HepG2 (cell line): Measurements from ENCODE around the gene TMEM125. TPM values are rescaled to one million over a fixed set of nuclear protein-coding genes. Genes with fewer than 3 reads are reported as not detected.

Source experiments
- ARHGAP35 ChIP-seq: sonication (generic); formaldehyde crosslinking; IDR thresholded peaks from 2 replicates; pipeline ENCODE4 v1.9.0; 2022; ENCODE audit warnings: mild to moderate bottlenecking, inconsistent platforms, moderate library complexity, missing genetic modification reagents, borderline replicate concordance
- ATRX ChIP-seq: sonication (generic); formaldehyde crosslinking; IDR thresholded peaks from 2 replicates; pipeline ENCODE4 v1.4.0; 2020; ENCODE audit warnings: missing genetic modification reagents, borderline replicate concordance
- ETV6 ChIP-seq: sonication (generic); formaldehyde crosslinking; conservative IDR thresholded peaks from 2 replicates; pipeline ENCODE4 v1.4.0; 2020; ENCODE audit warnings: missing genetic modification reagents
- NR2C2 ChIP-seq: sonication (generic); formaldehyde crosslinking; IDR thresholded peaks from 2 replicates; pipeline ENCODE4 v1.4.0; 2020; ENCODE audit warnings: missing genetic modification reagents, mild to moderate bottlenecking, moderate library complexity, borderline replicate concordance
- RCOR2 ChIP-seq: IDR thresholded peaks from 2 replicates; pipeline ENCODE4 v1.6.1; 2016; ENCODE audit warnings: missing biosample characterization, missing genetic modification reagents
- RNF2 ChIP-seq: fragments of 450-650 bp; conservative IDR thresholded peaks from 2 replicates; pipeline ENCODE4 v1.6.1; 2016; ENCODE audit warnings: low read depth
- YY1 ChIP-seq: IDR thresholded peaks from 2 replicates; pipeline ENCODE4 v1.6.1; 2011; ENCODE audit warnings: low read length, low read depth, moderate library complexity, mild to moderate bottlenecking; ENCODE audit not compliant: insufficient read depth, insufficient replicate concordance
- ZFAT ChIP-seq: sonication (generic); formaldehyde crosslinking; conservative IDR thresholded peaks from 2 replicates; pipeline ENCODE4 v1.8.1; 2023; ENCODE audit warnings: missing genetic modification reagents, inconsistent platforms
- ZNF101 ChIP-seq: sonication (generic); formaldehyde crosslinking; IDR thresholded peaks from 2 replicates; pipeline ENCODE4 v1.4.0; 2020; ENCODE audit warnings: mild to moderate bottlenecking, low read depth, missing genetic modification reagents, borderline replicate concordance
- ZNF17 ChIP-seq: sonication (generic); formaldehyde crosslinking; IDR thresholded peaks from 2 replicates; pipeline ENCODE4 v1.5.0; 2020; ENCODE audit warnings: mild to moderate bottlenecking, missing genetic modification reagents
- ZNF703 ChIP-seq: sonication (generic); formaldehyde crosslinking; IDR thresholded peaks from 2 replicates; pipeline ENCODE4 v1.5.1; 2020; ENCODE audit warnings: missing genetic modification reagents, mild to moderate bottlenecking, moderate library complexity, borderline replicate concordance
- ZNF83 ChIP-seq: sonication (generic); formaldehyde crosslinking; IDR thresholded peaks from 2 replicates; pipeline ENCODE4 v1.4.0; 2020; ENCODE audit warnings: missing genetic modification reagents, mild to moderate bottlenecking, borderline replicate concordance
- polyA plus RNA-seq, 8 experiments: library from polyadenylated mRNA; depleted of rRNA in 3 of 8; stranded (reverse) in 7 of 8; unstranded in 1 of 8; fragments of >200 nt; fragmentation: Illumina TruSeq in 4 of 8; extraction: Trizol in 4 of 8; gene quantifications; 2 replicates each; pipeline versions ENCODE4 v1.2.1 to v1.2.3, GENCODE V29; 2011 to 2016; ENCODE audit warnings: low read depth in 4 of 8, missing spikeins in 1 of 8, mixed read lengths in 1 of 8; ENCODE audit not compliant: insufficient read depth in 1 of 8
- total RNA-seq, 5 experiments: library from RNA; depleted of rRNA; stranded (reverse); fragments of >200 nt; fragmentation: Illumina TruSeq; extraction: Trizol; gene quantifications; 2 replicates each; pipeline ENCODE4 v1.2.3, GENCODE V29; 2016; ENCODE audit warnings: low read depth in 1 of 5
- TF ChIP-seq, protein P1 (sequence below): sonication (generic); formaldehyde crosslinking; IDR thresholded peaks from 2 replicates; pipeline ENCODE4 v1.5.1; 2020; ENCODE audit warnings: missing genetic modification reagents, mild to moderate bottlenecking, borderline replicate concordance
- TF ChIP-seq, protein P2 (sequence below): sonication (generic); formaldehyde crosslinking; IDR thresholded peaks from 2 replicates; pipeline ENCODE4 v1.9.0; 2021; ENCODE audit warnings: mild to moderate bottlenecking, missing genetic modification reagents
- TF ChIP-seq, protein P3 (sequence below): sonication (generic); formaldehyde crosslinking; IDR thresholded peaks from 2 replicates; pipeline ENCODE4; 2020; ENCODE audit warnings: missing genetic modification reagents, mild to moderate bottlenecking, borderline replicate concordance

The TMEM125 gene
- total and polyA plus RNA-seq, 2 of the 13 experiments (the other 11 are each of a cell fraction or from before 2014, with no cell fraction given) = 0.03 TPM; not detected in 1

DNA sequence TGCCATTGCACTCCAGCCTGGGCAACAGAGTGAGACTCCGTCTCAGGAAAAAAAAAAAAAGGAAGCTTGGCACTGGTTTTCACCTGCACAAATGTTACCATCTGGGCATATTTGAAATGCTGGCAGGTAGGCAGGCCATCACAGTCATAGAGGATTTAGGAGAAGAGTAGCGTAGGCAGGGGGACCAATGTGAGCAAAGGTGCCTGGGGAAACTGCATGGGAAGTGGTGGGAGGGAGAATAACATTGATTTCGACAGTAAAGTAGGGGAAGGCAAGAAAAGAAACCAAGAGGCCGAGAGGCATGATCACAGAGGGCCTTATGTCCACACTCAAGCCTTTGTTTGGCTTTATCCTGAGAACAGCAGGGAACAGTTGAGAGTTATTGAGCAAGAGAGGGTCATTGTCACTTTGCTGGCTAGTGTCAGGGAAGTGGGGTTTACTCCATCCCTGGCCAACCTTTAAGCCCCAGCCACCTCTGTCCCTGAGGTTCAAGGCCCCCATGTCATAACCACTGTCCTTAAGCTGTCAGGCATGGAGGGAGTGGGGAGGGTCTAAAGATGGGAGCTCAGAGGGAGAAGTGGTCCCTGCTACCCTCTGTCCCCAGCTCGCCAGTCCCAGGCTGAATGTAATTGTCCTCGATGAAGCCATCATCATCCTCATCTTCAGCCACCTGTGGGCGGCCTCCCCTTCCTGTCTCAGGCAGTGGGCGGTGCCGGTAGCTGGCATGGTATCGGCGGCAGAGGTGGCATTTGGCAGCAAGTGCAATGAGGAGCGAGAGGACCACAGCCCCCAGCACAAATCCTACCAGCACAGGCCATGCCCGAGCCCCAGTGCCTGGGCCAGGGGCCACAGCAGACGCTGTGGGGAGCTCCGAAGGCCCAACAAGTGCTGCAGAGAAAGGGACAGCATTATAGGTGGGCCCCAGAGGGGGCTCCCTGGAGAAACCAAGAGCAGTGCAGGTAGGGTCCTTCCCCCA, 12.7 kb downstream of the TMEM125 start (continued):
- TF ChIP-seq, protein P1, sequence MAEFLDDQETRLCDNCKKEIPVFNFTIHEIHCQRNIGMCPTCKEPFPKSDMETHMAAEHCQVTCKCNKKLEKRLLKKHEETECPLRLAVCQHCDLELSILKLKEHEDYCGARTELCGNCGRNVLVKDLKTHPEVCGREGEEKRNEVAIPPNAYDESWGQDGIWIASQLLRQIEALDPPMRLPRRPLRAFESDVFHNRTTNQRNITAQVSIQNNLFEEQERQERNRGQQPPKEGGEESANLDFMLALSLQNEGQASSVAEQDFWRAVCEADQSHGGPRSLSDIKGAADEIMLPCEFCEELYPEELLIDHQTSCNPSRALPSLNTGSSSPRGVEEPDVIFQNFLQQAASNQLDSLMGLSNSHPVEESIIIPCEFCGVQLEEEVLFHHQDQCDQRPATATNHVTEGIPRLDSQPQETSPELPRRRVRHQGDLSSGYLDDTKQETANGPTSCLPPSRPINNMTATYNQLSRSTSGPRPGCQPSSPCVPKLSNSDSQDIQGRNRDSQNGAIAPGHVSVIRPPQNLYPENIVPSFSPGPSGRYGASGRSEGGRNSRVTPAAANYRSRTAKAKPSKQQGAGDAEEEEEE (CRISPR knock-in tag) = no peak
- TF ChIP-seq ETV6 (no peak), YY1 (no peak), ATRX (no peak), ZNF17 (CRISPR knock-in tag) (no peak), NR2C2 (CRISPR knock-in tag) (peak; percentile 67), ZFAT (CRISPR knock-in tag) (no peak), ZNF101 (CRISPR knock-in tag) (no peak), ZNF83 (CRISPR knock-in tag) (no peak), RCOR2 (peak; percentile 61; the same call in 1 of the 2 replicates), ZNF703 (CRISPR knock-in tag) (no peak), RNF2 (no peak), ARHGAP35 (no peak)
- TF ChIP-seq, protein P2, sequence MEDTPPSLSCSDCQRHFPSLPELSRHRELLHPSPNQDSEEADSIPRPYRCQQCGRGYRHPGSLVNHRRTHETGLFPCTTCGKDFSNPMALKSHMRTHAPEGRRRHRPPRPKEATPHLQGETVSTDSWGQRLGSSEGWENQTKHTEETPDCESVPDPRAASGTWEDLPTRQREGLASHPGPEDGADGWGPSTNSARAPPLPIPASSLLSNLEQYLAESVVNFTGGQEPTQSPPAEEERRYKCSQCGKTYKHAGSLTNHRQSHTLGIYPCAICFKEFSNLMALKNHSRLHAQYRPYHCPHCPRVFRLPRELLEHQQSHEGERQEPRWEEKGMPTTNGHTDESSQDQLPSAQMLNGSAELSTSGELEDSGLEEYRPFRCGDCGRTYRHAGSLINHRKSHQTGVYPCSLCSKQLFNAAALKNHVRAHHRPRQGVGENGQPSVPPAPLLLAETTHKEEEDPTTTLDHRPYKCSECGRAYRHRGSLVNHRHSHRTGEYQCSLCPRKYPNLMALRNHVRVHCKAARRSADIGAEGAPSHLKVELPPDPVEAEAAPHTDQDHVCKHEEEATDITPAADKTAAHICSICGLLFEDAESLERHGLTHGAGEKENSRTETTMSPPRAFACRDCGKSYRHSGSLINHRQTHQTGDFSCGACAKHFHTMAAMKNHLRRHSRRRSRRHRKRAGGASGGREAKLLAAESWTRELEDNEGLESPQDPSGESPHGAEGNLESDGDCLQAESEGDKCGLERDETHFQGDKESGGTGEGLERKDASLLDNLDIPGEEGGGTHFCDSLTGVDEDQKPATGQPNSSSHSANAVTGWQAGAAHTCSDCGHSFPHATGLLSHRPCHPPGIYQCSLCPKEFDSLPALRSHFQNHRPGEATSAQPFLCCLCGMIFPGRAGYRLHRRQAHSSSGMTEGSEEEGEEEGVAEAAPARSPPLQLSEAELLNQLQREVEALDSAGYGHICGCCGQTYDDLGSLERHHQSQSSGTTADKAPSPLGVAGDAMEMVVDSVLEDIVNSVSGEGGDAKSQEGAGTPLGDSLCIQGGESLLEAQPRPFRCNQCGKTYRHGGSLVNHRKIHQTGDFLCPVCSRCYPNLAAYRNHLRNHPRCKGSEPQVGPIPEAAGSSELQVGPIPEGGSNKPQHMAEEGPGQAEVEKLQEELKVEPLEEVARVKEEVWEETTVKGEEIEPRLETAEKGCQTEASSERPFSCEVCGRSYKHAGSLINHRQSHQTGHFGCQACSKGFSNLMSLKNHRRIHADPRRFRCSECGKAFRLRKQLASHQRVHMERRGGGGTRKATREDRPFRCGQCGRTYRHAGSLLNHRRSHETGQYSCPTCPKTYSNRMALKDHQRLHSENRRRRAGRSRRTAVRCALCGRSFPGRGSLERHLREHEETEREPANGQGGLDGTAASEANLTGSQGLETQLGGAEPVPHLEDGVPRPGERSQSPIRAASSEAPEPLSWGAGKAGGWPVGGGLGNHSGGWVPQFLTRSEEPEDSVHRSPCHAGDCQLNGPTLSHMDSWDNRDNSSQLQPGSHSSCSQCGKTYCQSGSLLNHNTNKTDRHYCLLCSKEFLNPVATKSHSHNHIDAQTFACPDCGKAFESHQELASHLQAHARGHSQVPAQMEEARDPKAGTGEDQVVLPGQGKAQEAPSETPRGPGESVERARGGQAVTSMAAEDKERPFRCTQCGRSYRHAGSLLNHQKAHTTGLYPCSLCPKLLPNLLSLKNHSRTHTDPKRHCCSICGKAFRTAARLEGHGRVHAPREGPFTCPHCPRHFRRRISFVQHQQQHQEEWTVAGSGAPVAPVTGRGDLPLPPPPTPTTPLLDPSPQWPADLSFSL (CRISPR knock-in tag) = no peak
- TF ChIP-seq, protein P3, sequence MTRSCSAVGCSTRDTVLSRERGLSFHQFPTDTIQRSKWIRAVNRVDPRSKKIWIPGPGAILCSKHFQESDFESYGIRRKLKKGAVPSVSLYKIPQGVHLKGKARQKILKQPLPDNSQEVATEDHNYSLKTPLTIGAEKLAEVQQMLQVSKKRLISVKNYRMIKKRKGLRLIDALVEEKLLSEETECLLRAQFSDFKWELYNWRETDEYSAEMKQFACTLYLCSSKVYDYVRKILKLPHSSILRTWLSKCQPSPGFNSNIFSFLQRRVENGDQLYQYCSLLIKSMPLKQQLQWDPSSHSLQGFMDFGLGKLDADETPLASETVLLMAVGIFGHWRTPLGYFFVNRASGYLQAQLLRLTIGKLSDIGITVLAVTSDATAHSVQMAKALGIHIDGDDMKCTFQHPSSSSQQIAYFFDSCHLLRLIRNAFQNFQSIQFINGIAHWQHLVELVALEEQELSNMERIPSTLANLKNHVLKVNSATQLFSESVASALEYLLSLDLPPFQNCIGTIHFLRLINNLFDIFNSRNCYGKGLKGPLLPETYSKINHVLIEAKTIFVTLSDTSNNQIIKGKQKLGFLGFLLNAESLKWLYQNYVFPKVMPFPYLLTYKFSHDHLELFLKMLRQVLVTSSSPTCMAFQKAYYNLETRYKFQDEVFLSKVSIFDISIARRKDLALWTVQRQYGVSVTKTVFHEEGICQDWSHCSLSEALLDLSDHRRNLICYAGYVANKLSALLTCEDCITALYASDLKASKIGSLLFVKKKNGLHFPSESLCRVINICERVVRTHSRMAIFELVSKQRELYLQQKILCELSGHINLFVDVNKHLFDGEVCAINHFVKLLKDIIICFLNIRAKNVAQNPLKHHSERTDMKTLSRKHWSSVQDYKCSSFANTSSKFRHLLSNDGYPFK (CRISPR knock-in tag) = no peak
